Activated naive CD4-positive, alpha-beta T cell treated with anti-CD3 and anti-CD28 coated beads, Interleukin-2, amount 50 U/mL, for 72 hours (primary cell): Measurements from ENCODE around the gene PDHA1. TPM values are rescaled to one million over a fixed set of nuclear protein-coding genes. Genes with fewer than 3 reads are reported as not detected.

ENCODE experiments used
- ATAC-seq, 2 donors: fragments of 150-1000 bp; cut with Tn5 transposase; 2 replicates each; pipeline ENCODE4 v1.10.0; 2021; ENCODE audit warnings: mild to moderate bottlenecking in 2 of 2, moderate library complexity in 2 of 2
- DNase-seq, 2 donors: peaks; one replicate each; pipeline ENCODE4 v3.0.0; 2021 to 2022; ENCODE audit warnings: low spot score in 2 of 2
- H3K27ac Mint-ChIP-seq, 2 donors: one replicate each; pipeline ENCODE4 v1.8.0; 2022; ENCODE audit warnings: mild to moderate bottlenecking in 2 of 2, mixed read lengths in 2 of 2
- H3K36me3 Mint-ChIP-seq, 2 donors: one replicate each; pipeline ENCODE4 v1.8.0; 2022; ENCODE audit warnings: mixed read lengths in 2 of 2
- H3K9me3 Mint-ChIP-seq, 2 donors: one replicate each; pipeline ENCODE4 v1.8.0; 2022; ENCODE audit warnings: mixed read lengths in 2 of 2
- total RNA-seq, 2 donors: library from RNA; stranded (reverse); gene quantifications; one replicate each; pipeline ENCODE4 v1.2.3, GENCODE V29; 2022

The PDHA1 gene
- total RNA-seq, result 100 to 1,000 TPM; 165 to 212 TPM

- H3K36me3 Mint-ChIP-seq, result no peaks in the 10 kb centered on the region
- no peaks in the 10 kb centered on the region for H3K9me3 Mint-ChIP-seq
- peak; percentile 99 for ATAC-seq
- H3K27ac Mint-ChIP-seq, result peak within 1 kb of the TSS; percentile 85 to 88
- peak; percentile 84 to 91 for DNase-seq
These were observed at the start of gene PDHA1 for GRCh38 chrX:19343535-19344408. PDHA1 (plus strand) TSS chrX:19343927; CDS start chrX:19344038, 111 bp downstream.

GRCh38 chrX:19303256-19303880 lies 40.4 kb upstream of the PDHA1 start:
- ATAC-seq, result no peak

GRCh38 chrX:19326567-19326966 lies 17.2 kb upstream of the PDHA1 start:
- H3K36me3 Mint-ChIP-seq, result no peaks in the 10 kb centered on the region
- H3K9me3 Mint-ChIP-seq, result no peaks in the 10 kb centered on the region
- no peak overlapping the region for H3K27ac Mint-ChIP-seq
- ATAC-seq, result no peak
- DNase-seq, result no peak

More at GRCh38 chrX:19303256-19303880, 40.4 kb upstream of the PDHA1 start:
- Mint-ChIP-seq H3K36me3 (no peaks in the 10 kb centered on the region), H3K9me3 (no peaks in the 10 kb centered on the region), H3K27ac (no peak overlapping the region)
- no peak for DNase-seq

- Mint-ChIP-seq H3K36me3 (no peaks in the 10 kb centered on the region), H3K27ac (peak overlapping the region in 1 of 2 donors; percentile 40), H3K9me3 (no peaks in the 10 kb centered on the region)
- DNase-seq, result no peak
- no peak for ATAC-seq
These were observed 11.9 kb upstream of the PDHA1 start for GRCh38 chrX:19331831-19332230.

- Mint-ChIP-seq H3K36me3 (no peaks in the 10 kb centered on the region), H3K27ac (no peak overlapping the region), H3K9me3 (no peaks in the 10 kb centered on the region)
- no peak for DNase-seq
- ATAC-seq, result no peak
These were observed 10.7 kb upstream of the PDHA1 start for GRCh38 chrX:19332983-19333382.

GRCh38 chrX:19334945-19335626 lies 8.6 kb upstream of the PDHA1 start:
- H3K9me3 Mint-ChIP-seq, result no peaks in the 10 kb centered on the region
- ATAC-seq (peak; percentile 37 to 61), DNase-seq (no peak)
- no peak overlapping the region for H3K27ac Mint-ChIP-seq
- no peaks in the 10 kb centered on the region for H3K36me3 Mint-ChIP-seq

- DNase-seq (no peak), ATAC-seq (no peak)
- Mint-ChIP-seq H3K9me3 (no peaks in the 10 kb centered on the region), H3K27ac (peak overlapping the region in 1 of 2 donors; percentile 88), H3K36me3 (no peaks in the 10 kb centered on the region)
These were observed 1.3 kb upstream of the PDHA1 start for GRCh38 chrX:19342331-19342906.

GRCh38 chrX:19343085-19343534 lies 617 bp upstream of the PDHA1 start:
- DNase-seq (no peak), ATAC-seq (no peak)
- Mint-ChIP-seq H3K9me3 (no peaks in the 10 kb centered on the region), H3K27ac (peak overlapping the region in 1 of 2 donors; percentile 88), H3K36me3 (no peaks in the 10 kb centered on the region)

GRCh38 chrX:19344661-19345060 lies 934 bp downstream of the PDHA1 start:
- no peaks in the 10 kb centered on the region for H3K36me3 Mint-ChIP-seq
- peak overlapping the region; percentile 85 to 88 for H3K27ac Mint-ChIP-seq
- no peak for DNase-seq
- no peaks in the 10 kb centered on the region for H3K9me3 Mint-ChIP-seq
- ATAC-seq, result no peak

- DNase-seq (no peak), ATAC-seq (no peak)
- Mint-ChIP-seq H3K9me3 (no peaks in the 10 kb centered on the region), H3K36me3 (peaks cover 0 to 11% of the 10 kb centered on the region in 2 donors), H3K27ac (no peak overlapping the region)
These were observed 4.2 kb downstream of the PDHA1 start for GRCh38 chrX:19347916-19348315.

- Mint-ChIP-seq H3K36me3 (peaks cover 0 to 11% of the 10 kb centered on the region in 2 donors), H3K9me3 (no peaks in the 10 kb centered on the region), H3K27ac (no peak overlapping the region)
- DNase-seq (no peak), ATAC-seq (no peak)
These were observed 5.5 kb downstream of the PDHA1 start for GRCh38 chrX:19349264-19349663.

GRCh38 chrX:19350941-19351384 lies 7.2 kb downstream of the PDHA1 start:
- peaks cover 0 to 11% of the 10 kb centered on the region in 2 donors for H3K36me3 Mint-ChIP-seq
- DNase-seq, result no peak
- ATAC-seq, result peak; percentile 40 to 72
- H3K9me3 Mint-ChIP-seq, result no peaks in the 10 kb centered on the region
- H3K27ac Mint-ChIP-seq, result peak overlapping the region in 1 of 2 donors; percentile 44

- ATAC-seq (no peak), DNase-seq (no peak)
- Mint-ChIP-seq H3K27ac (no peak overlapping the region), H3K36me3 (peaks cover 0 to 11% of the 10 kb centered on the region in 2 donors), H3K9me3 (no peaks in the 10 kb centered on the region)
These were observed 10.9 kb downstream of the PDHA1 start for GRCh38 chrX:19354625-19355024.

GRCh38 chrX:19358521-19358920 lies 14.8 kb downstream of the PDHA1 start:
- Mint-ChIP-seq H3K27ac (no peak overlapping the region), H3K9me3 (no peaks in the 10 kb centered on the region), H3K36me3 (no peaks in the 10 kb centered on the region)
- DNase-seq (no peak), ATAC-seq (no peak)

- H3K27ac Mint-ChIP-seq, result no peak overlapping the region
- peaks cover 0 to 7% of the 10 kb centered on the region in 2 donors for H3K36me3 Mint-ChIP-seq
- H3K9me3 Mint-ChIP-seq, result no peaks in the 10 kb centered on the region
- ATAC-seq (no peak), DNase-seq (no peak)
These were observed 17.2 kb downstream of the PDHA1 start for GRCh38 chrX:19360903-19361302.

- peaks cover 3 to 13% of the 10 kb centered on the region in 2 donors for H3K36me3 Mint-ChIP-seq
These were observed 18.0 kb downstream of the PDHA1 start for GRCh38 chrX:19361701-19362100.

More at GRCh38 chrX:19361701-19362100, 18.0 kb downstream of the PDHA1 start:
- ATAC-seq (no peak), DNase-seq (no peak)
- Mint-ChIP-seq H3K9me3 (no peaks in the 10 kb centered on the region), H3K27ac (peak overlapping the region in 1 of 2 donors; percentile 88)
